ENCODE measurements around the gene IKZF1. TPM values are rescaled to one million over a fixed set of nuclear protein-coding genes. Genes with fewer than 3 reads are reported as not detected.

IKZF1 gene
- total RNA-seq, 2 donors from 2014 or later, result 24.4 to 57.8 TPM

DNA sequence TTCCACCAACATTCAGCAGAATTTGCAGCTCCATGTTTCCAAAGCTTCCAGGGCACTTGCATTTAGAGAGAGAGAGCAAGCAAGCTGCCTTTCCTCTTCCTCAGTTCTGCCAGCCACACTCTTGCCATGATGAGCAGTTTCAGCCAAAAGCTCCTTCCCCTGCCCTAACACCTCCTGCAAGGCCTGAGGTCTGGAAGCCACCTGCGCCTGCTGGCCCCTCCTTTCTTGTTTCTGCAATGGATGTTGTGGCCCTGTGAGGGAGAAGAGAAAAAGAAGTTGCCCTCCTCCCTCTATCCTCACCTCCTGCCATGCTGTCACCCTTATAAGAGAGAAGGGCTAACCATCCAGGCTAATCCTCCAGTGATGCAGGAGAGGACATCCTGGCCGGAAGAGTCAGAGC is 48.7 kb downstream of the IKZF1 start:
- no peaks in the 10 kb centered on the region for H3K27me3 ChIP-seq (replicated peaks; ENCODE audit: insufficient read depth)
- TF ChIP-seq, protein P1, sequence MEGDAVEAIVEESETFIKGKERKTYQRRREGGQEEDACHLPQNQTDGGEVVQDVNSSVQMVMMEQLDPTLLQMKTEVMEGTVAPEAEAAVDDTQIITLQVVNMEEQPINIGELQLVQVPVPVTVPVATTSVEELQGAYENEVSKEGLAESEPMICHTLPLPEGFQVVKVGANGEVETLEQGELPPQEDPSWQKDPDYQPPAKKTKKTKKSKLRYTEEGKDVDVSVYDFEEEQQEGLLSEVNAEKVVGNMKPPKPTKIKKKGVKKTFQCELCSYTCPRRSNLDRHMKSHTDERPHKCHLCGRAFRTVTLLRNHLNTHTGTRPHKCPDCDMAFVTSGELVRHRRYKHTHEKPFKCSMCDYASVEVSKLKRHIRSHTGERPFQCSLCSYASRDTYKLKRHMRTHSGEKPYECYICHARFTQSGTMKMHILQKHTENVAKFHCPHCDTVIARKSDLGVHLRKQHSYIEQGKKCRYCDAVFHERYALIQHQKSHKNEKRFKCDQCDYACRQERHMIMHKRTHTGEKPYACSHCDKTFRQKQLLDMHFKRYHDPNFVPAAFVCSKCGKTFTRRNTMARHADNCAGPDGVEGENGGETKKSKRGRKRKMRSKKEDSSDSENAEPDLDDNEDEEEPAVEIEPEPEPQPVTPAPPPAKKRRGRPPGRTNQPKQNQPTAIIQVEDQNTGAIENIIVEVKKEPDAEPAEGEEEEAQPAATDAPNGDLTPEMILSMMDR (IDR thresholded peaks at IDR 0.05), result no peak

GRCh38 chr7:50353894-50354595 is 49.5 kb downstream of the IKZF1 start:
- DNase-seq (ENCODE audit: low spot score) (no peak), ATAC-seq (ENCODE audit: insufficient number of reproducible peaks, low FRiP score, low read depth) (no peak)
- H3K9me3 ChIP-seq, result no peaks in the 10 kb centered on the region
- H3K4me1 ChIP-seq (ENCODE audit: control insufficient read depth in 1 of 2, low read depth in 2 of 2), result no peaks in the 10 kb centered on the region
- TF ChIP-seq, protein P1 (IDR thresholded peaks at IDR 0.05), result no peak
- H3K4me3 ChIP-seq, result no peak overlapping the region
- no peaks in the 10 kb centered on the region for H3K27me3 ChIP-seq (replicated peaks; ENCODE audit: insufficient read depth)
- H3K27ac ChIP-seq, result no peak overlapping the region
- H3K36me3 ChIP-seq, result no peaks in the 10 kb centered on the region

More for the DNA sequence above, 48.7 kb downstream of the IKZF1 start:
- Histone ChIP-seq H3K4me3 (no peak overlapping the region), H3K36me3 (no peaks in the 10 kb centered on the region), H3K9me3 (no peaks in the 10 kb centered on the region), H3K4me1 (ENCODE audit: control insufficient read depth in 1 of 2, low read depth in 2 of 2) (no peaks in the 10 kb centered on the region), H3K27ac (no peak overlapping the region)
- DNase-seq (ENCODE audit: low spot score), result no peak
- no peak for ATAC-seq (ENCODE audit: insufficient number of reproducible peaks, low FRiP score, low read depth)

DNA sequence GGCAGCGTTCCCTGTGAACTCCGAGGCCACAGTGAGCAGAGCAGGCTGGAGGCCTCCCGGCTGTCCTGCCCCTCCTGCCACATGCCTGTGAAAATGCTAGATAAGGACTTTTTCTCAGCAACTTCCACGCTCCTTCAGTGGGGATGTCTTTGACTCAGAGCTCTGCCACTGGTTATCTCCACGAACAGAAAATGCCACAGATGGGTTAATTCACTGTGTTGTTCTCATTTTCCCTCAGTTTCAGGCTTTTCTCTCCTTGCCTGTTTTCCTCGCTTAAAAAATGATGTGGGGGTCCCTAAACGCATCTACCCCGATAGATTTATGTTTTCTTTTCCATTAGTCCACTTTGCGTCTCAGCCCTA is 51.3 kb downstream of the IKZF1 start:
- DNase-seq (ENCODE audit: low spot score), result no peak
- H3K4me1 ChIP-seq (ENCODE audit: control insufficient read depth in 1 of 2, low read depth in 2 of 2), result no peaks in the 10 kb centered on the region
- no peak overlapping the region for H3K4me3 ChIP-seq
- TF ChIP-seq, protein P1 (IDR thresholded peaks at IDR 0.05), result no peak
- no peaks in the 10 kb centered on the region for H3K36me3 ChIP-seq
- no peaks in the 10 kb centered on the region for H3K27me3 ChIP-seq (replicated peaks; ENCODE audit: insufficient read depth)
- no peak overlapping the region for H3K27ac ChIP-seq
- no peaks in the 10 kb centered on the region for H3K9me3 ChIP-seq
- ATAC-seq (ENCODE audit: insufficient number of reproducible peaks, low FRiP score, low read depth), result no peak

DNA sequence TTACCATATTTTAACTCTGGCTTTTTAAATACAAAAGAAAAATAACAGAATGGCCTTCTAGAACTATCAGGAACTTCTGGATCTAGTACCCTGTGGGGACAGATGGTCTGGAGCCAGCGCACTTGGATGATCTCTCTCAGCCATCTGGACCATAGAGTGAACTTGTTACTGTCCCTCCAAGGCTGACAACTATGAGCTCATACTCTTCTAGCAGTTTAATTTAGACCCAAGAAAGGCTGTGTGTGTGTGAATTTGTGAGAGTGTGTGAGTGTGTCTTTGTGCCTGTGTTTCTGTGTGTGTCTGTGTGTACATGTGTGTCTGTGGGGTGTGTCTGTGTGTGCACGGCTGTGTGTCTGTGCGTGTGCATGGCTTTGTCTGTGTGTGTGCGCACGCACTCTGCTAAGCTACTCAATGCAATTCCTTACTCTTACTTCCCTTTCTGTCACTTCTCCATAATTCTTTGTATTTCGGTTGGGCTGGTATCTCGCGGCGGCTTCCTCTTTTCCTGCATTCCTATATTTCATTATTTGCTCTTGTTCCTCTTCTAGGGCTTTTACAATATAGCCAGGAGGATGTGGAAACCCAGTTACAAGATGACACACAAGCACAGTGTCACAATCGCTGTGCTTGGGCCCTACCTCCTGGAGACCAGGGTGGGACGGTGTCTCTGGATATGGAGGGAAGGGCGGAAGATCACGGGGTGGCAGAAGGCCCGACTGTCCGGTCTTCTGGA is 51.9 kb downstream of the IKZF1 start:
- DNase-seq (ENCODE audit: low spot score) (peak; percentile 13), ATAC-seq (ENCODE audit: insufficient number of reproducible peaks, low FRiP score, low read depth) (no peak)
- no peaks in the 10 kb centered on the region for H3K9me3 ChIP-seq
- H3K27me3 ChIP-seq (replicated peaks; ENCODE audit: insufficient read depth), result no peaks in the 10 kb centered on the region
- TF ChIP-seq, protein P1 (IDR thresholded peaks at IDR 0.05), result no peak
- no peaks in the 10 kb centered on the region for H3K4me1 ChIP-seq (ENCODE audit: control insufficient read depth in 1 of 2, low read depth in 2 of 2)
- H3K27ac ChIP-seq, result no peak overlapping the region
- H3K36me3 ChIP-seq, result no peaks in the 10 kb centered on the region
- no peak overlapping the region for H3K4me3 ChIP-seq

- DNase-seq (ENCODE audit: low spot score) (no peak), ATAC-seq (ENCODE audit: insufficient number of reproducible peaks, low FRiP score, low read depth) (no peak)
- no peaks in the 10 kb centered on the region for H3K36me3 ChIP-seq
- no peak overlapping the region for H3K27ac ChIP-seq
- H3K27me3 ChIP-seq (replicated peaks; ENCODE audit: insufficient read depth), result no peaks in the 10 kb centered on the region
- H3K4me3 ChIP-seq, result no peak overlapping the region
- no peaks in the 10 kb centered on the region for H3K9me3 ChIP-seq
- TF ChIP-seq, protein P1 (IDR thresholded peaks at IDR 0.05), result no peak
- H3K4me1 ChIP-seq (ENCODE audit: control insufficient read depth in 1 of 2, low read depth in 2 of 2), result no peaks in the 10 kb centered on the region
Measured at GRCh38 chr7:50356945-50357268, 52.4 kb downstream of the IKZF1 start.
